22Rv1 (cell line): ENCODE results near the gene ZDHHC1.

Experiments
- CTCF ChIP-seq: fragments of 450-650 bp; IDR thresholded peaks from 2 replicates; pipeline ENCODE4 v1.5.1; 2017; ENCODE audit warnings: mild to moderate bottlenecking
- ZFX ChIP-seq: fragments of 450-650 bp; IDR thresholded peaks from 2 replicates; pipeline ENCODE4 v1.6.1; 2017; ENCODE audit warnings: antibody characterized with exemption, borderline replicate concordance

DNA sequence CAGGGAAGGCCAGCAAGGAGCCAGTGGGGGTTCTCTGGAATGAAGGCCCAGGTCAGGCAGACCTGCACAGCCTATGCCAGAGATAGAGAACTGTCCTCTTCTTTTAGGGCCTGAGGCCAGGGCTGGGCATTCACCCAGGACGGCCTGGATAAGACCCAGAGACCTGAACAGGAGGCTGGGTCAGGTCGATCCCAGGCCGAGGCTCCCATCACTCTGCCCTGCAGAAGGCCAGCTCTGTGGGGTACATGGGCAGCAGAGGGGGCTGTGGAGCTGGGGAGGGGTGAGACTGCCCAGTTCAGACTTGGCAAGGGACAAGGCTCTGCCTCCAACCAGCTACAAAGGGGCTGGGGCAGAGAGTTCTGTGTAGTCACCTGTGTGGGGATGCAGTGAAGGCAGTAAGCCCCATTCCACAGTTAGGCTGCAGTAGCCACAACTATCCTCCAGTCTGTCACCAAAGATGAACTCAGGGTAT is 29.2 kb upstream of the ZDHHC1 start:
- TF ChIP-seq CTCF (no peak), ZFX (no peak)
